CD4-positive, alpha-beta T cell treated with Interleukin-4 for 1 hour (primary cell): ENCODE results near the gene CFLAR.
"Not testable (repeated sequence)": the region's sequence is repeated elsewhere in the genome, so short reads cannot be mapped to it uniquely, and the experiment has no call there.

Source experiments
- DNase-seq, 2 donors: peaks; one replicate each; pipeline ENCODE4 v3.0.0-alpha.2; 2020 to 2022

CFLAR gene

GRCh38 chr2:201183365-201183727 lies 67.4 kb downstream of the CFLAR start:
- peak in 1 of 2 donors; percentile 35 for DNase-seq

GRCh38 chr2:201183835-201184234 lies 67.9 kb downstream of the CFLAR start:
- not testable (repeated sequence) for DNase-seq

- not testable (repeated sequence) for DNase-seq
These were observed 68.3 kb downstream of the CFLAR start for GRCh38 chr2:201184248-201184647.

GRCh38 chr2:201185863-201186262 lies 69.9 kb downstream of the CFLAR start:
- no peak for DNase-seq

GRCh38 chr2:201186982-201187381 lies 71.0 kb downstream of the CFLAR start:
- DNase-seq: no peak

- no peak for DNase-seq
These were observed 72.5 kb downstream of the CFLAR start for GRCh38 chr2:201188449-201188848.

- DNase-seq: peak in 1 of 2 donors; percentile 61
These were observed 75.3 kb downstream of the CFLAR start for GRCh38 chr2:201191132-201191875.

- peak in 1 of 2 donors; percentile 58 for DNase-seq
These were observed 78.1 kb downstream of the CFLAR start for GRCh38 chr2:201194097-201194496.

GRCh38 chr2:201195331-201195730 lies 79.4 kb downstream of the CFLAR start:
- no peak for DNase-seq

GRCh38 chr2:201196003-201196402 lies 80.0 kb downstream of the CFLAR start:
- no peak for DNase-seq

- DNase-seq: no peak
These were observed 80.8 kb downstream of the CFLAR start for GRCh38 chr2:201196803-201197202.

GRCh38 chr2:201197781-201198180 lies 81.8 kb downstream of the CFLAR start:
- DNase-seq: no peak

GRCh38 chr2:201199847-201200246 lies 83.9 kb downstream of the CFLAR start:
- no peak for DNase-seq

GRCh38 chr2:201200345-201200744 lies 84.4 kb downstream of the CFLAR start:
- DNase-seq: no peak

GRCh38 chr2:201201371-201201770 lies 85.4 kb downstream of the CFLAR start:
- no peak for DNase-seq

- no peak for DNase-seq
These were observed 88.1 kb downstream of the CFLAR start for GRCh38 chr2:201203916-201204654.

- no peak for DNase-seq
These were observed 88.9 kb downstream of the CFLAR start for GRCh38 chr2:201204655-201205514.

- no peak for DNase-seq
These were observed 89.5 kb downstream of the CFLAR start for GRCh38 chr2:201205515-201205849.

GRCh38 chr2:201208563-201209252 lies 92.7 kb downstream of the CFLAR start:
- DNase-seq: peak in 1 of 2 donors; percentile 69

- no peak for DNase-seq
These were observed 100.0 kb downstream of the CFLAR start for GRCh38 chr2:201215963-201216362.

GRCh38 chr2:201216918-201217317 lies 101.0 kb downstream of the CFLAR start:
- DNase-seq: no peak

- no peak for DNase-seq
These were observed 102.8 kb downstream of the CFLAR start for GRCh38 chr2:201218780-201219179.
